OCI-LY3 (cell line): ENCODE data around the gene CEP112.

Source experiments
- CTCF ChIP-seq: fragments of 200-600, 300-600 bp; sonication (generic); IDR thresholded peaks from 2 replicates; pipeline ENCODE4 v1.5.1; 2014; ENCODE audit warnings: antibody characterized with exemption, low read length, low read depth
- EZH2phosphoT487 ChIP-seq: fragments of 200-600 bp; shearing (Covaris generic); IDR thresholded peaks from 2 replicates; pipeline ENCODE4 v1.6.1; 2018; ENCODE audit warnings: antibody characterized with exemption, mixed run types, low read depth

- TF ChIP-seq CTCF (no peak), EZH2phosphoT487 (no peak)
Measured at GRCh38 chr17:66221755-66222530, 30.0 kb upstream of the CEP112 start.
